Activated naive CD4-positive, alpha-beta T cell treated with anti-CD3 and anti-CD28 coated beads, Interleukin-2, amount 50 U/mL, for 24 hours (primary cell): ENCODE data around the gene CPB2.

Experiments used
- H3K27ac Mint-ChIP-seq: one replicate; pipeline ENCODE4 v1.8.0; 2021; ENCODE audit warnings: mild to moderate bottlenecking, mixed read lengths
- H3K27me3 Mint-ChIP-seq: one replicate; pipeline ENCODE4 v1.8.0; 2021; ENCODE audit warnings: mixed read lengths
- H3K36me3 Mint-ChIP-seq: one replicate; pipeline ENCODE4 v1.8.0; 2021; ENCODE audit warnings: mixed read lengths
- H3K4me1 Mint-ChIP-seq: one replicate; pipeline ENCODE4 v1.8.0; 2021; ENCODE audit warnings: mixed read lengths
- H3K4me3 Mint-ChIP-seq: one replicate; pipeline ENCODE4 v1.8.0; 2021; ENCODE audit warnings: mild to moderate bottlenecking, mixed read lengths
- H3K9me3 Mint-ChIP-seq: one replicate; pipeline ENCODE4 v1.8.0; 2021; ENCODE audit warnings: mixed read lengths

Gene CPB2

DNA sequence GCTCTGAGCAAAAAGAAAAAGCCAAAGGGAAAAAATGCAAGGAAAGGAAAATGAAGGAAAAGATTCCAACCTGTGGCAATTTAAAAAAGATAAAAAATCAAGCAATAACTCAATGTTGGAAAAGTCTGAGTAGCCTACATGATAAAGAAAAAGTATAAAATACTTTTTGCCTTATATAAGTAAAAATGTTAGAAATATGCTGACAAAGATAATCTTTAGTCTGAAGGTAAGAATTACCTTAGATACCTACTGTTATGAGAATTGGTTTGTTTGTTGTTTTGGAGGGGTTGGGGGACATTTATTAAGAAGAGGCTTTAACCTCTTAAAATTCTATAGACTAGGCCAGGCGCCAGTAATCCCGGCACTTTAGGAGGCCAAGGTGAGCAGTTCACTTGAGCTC, 29.7 kb upstream of the CPB2 start:
- peak overlapping the region; percentile 87 for H3K27ac Mint-ChIP-seq
- no peaks in the 10 kb centered on the region for H3K27me3 Mint-ChIP-seq
- H3K4me1 Mint-ChIP-seq: peaks cover 25% of the 10 kb centered on the region
- H3K9me3 Mint-ChIP-seq: no peaks in the 10 kb centered on the region
- H3K4me3 Mint-ChIP-seq: no peak overlapping the region
- peaks cover 22% of the 10 kb centered on the region for H3K36me3 Mint-ChIP-seq

- peak overlapping the region; percentile 68 for H3K27ac Mint-ChIP-seq
- no peaks in the 10 kb centered on the region for H3K9me3 Mint-ChIP-seq
- no peaks in the 10 kb centered on the region for H3K27me3 Mint-ChIP-seq
- no peak overlapping the region for H3K4me3 Mint-ChIP-seq
- peaks cover 16% of the 10 kb centered on the region for H3K4me1 Mint-ChIP-seq
- peaks cover 21% of the 10 kb centered on the region for H3K36me3 Mint-ChIP-seq
Observed at GRCh38 chr13:46132109-46132508, 27.3 kb upstream of the CPB2 start.

DNA sequence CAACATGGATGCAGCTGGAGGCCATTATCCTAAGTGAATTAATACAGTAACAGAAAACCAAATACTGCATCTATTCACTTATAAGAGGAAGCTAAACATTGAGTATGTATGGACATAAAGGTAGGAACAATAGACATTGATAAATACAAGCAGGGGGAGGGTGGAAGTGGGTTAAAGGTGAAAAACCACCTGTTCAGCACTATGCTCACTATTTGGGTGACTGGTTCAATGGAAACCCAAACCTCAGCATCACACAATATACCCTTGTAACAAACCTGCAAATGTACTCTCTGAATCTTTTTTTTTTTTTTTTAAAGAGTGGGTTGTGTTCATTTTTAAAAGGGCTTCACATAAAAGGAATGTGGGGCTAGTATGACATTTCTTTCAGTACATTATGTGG, 26.9 kb upstream of the CPB2 start:
- no peaks in the 10 kb centered on the region for H3K9me3 Mint-ChIP-seq
- H3K4me3 Mint-ChIP-seq: no peak overlapping the region
- peaks cover 24% of the 10 kb centered on the region for H3K36me3 Mint-ChIP-seq
- H3K27ac Mint-ChIP-seq: no peak overlapping the region
- peaks cover 16% of the 10 kb centered on the region for H3K4me1 Mint-ChIP-seq
- no peaks in the 10 kb centered on the region for H3K27me3 Mint-ChIP-seq

GRCh38 chr13:46129955-46130618, 25.3 kb upstream of the CPB2 start:
- Mint-ChIP-seq H3K27ac (peak overlapping the region; percentile 51), H3K4me1 (peaks cover 25% of the 10 kb centered on the region), H3K27me3 (no peaks in the 10 kb centered on the region), H3K36me3 (peaks cover 25% of the 10 kb centered on the region), H3K9me3 (no peaks in the 10 kb centered on the region), H3K4me3 (no peak overlapping the region)

- H3K4me1 Mint-ChIP-seq: peaks cover 35% of the 10 kb centered on the region
- H3K9me3 Mint-ChIP-seq: no peaks in the 10 kb centered on the region
- no peak overlapping the region for H3K4me3 Mint-ChIP-seq
- peaks cover 24% of the 10 kb centered on the region for H3K36me3 Mint-ChIP-seq
- H3K27me3 Mint-ChIP-seq: no peaks in the 10 kb centered on the region
- H3K27ac Mint-ChIP-seq: no peak overlapping the region
Observed at GRCh38 chr13:46129124-46129523, 24.3 kb upstream of the CPB2 start.

- Mint-ChIP-seq H3K9me3 (no peaks in the 10 kb centered on the region), H3K27me3 (no peaks in the 10 kb centered on the region), H3K27ac (peak overlapping the region; percentile 25), H3K36me3 (peaks cover 20% of the 10 kb centered on the region), H3K4me1 (peaks cover 36% of the 10 kb centered on the region), H3K4me3 (no peak overlapping the region)
Observed at GRCh38 chr13:46127358-46128023, 22.7 kb upstream of the CPB2 start.

DNA sequence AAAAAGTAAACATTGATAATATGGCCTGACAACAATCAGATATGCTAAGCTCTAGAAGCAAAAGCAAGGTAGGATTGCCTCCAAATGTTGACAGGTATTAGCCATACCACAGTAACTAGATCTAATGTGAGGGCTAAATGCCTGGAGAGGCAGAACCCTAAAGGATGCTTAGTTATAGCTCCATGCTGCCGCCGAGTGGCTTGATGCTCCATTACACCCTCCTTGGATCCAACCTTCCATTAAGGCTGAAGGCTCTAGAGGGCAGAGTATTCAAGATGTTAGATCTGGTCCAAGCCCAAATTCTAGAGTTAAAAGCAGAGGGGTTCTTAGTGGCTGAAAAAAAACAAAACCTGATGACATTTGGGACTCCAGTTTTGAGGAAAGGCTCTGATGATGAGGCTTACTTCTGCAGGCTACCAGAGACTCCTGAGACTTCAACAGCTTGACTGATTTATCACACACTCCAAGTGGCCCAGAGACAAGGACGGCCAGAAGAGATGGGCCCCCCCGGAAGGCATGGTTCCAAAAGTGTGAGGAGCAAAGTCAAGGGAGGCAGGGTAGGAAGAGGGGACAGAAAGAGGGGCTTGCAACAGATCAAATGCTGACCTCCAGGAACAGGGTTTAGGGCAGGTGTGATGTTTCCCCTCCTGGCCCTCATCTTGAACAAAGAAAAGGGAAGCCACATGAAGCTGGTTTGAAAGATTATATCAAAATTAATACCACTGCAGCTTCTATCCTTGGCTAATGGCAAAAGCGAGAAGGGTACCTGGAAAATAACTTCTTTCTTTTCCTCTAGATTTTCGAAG, 21.9 kb upstream of the CPB2 start:
- Mint-ChIP-seq H3K4me1 (peaks cover 39% of the 10 kb centered on the region), H3K4me3 (peak overlapping the region; percentile 32), H3K36me3 (peaks cover 20% of the 10 kb centered on the region), H3K27ac (peak overlapping the region; percentile 89), H3K27me3 (no peaks in the 10 kb centered on the region), H3K9me3 (no peaks in the 10 kb centered on the region)

DNA sequence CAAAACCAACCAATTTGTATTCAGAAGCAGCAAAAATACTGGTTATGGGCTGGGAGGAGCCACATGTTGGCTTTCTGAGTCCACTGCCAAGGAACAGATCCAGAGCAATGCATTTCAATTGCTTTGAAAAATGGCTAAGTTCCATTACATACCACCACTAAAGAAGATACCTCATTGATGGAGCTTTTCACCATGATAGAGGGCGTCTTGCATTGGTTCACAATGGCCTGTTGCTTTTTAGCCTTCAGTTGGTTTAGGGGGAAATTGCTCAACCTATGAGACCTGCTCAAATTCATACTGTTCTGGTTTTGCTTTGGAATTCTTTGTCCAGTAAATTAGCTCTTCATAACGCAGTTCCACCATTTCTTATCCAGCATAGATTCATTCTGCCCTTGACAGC, 21.2 kb upstream of the CPB2 start:
- H3K27me3 Mint-ChIP-seq: no peaks in the 10 kb centered on the region
- H3K36me3 Mint-ChIP-seq: peaks cover 20% of the 10 kb centered on the region
- peaks cover 42% of the 10 kb centered on the region for H3K4me1 Mint-ChIP-seq
- H3K4me3 Mint-ChIP-seq: peak overlapping the region; percentile 32
- no peaks in the 10 kb centered on the region for H3K9me3 Mint-ChIP-seq
- H3K27ac Mint-ChIP-seq: peak overlapping the region; percentile 89

DNA sequence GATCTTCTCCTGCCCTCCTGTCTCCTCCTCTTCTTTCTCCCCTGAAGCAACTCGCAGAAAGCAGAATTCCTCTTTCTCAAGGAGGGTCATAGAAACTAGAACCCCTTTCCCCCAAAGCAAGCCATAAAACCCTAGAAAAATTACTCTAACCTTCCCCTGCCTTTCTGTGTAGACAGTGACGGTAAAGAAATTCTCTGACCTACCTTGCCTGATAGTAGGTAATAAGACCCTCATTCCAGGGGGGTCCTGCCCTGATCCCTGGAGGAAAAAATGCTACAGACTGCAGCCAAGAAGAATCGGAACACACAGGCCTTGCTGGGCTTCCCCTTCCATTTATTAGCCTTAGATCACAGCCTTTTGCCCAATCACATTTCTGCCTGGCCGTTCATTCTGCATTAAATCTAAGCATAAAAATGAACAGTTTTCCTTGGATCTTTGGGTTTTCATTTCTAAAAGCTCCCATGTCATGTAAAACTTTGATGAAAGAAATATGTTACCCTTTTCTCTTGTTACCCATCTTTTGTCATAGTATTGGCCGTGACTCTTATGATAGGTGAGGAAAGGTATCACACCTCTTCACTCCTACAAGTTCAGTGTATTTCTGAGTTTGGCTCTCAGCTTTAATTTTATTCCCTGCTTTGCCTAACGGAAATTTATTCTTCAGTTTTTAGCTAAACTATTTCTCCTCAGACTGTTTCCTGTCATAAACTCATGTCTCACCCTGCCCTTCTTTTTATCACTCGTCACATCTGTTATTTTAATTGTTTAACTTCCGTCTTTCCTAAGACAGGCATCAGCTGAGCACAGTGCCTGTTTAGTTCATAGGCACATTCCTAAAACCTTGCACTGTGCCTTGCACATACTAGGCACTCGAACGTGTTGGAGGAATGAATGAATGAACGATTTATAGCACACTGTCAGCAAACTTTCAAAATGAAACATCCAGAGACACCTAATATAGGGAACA, 20.4 kb upstream of the CPB2 start:
- H3K4me3 Mint-ChIP-seq: peak overlapping the region; percentile 15
- H3K27me3 Mint-ChIP-seq: no peaks in the 10 kb centered on the region
- H3K9me3 Mint-ChIP-seq: no peaks in the 10 kb centered on the region
- peak overlapping the region; percentile 89 for H3K27ac Mint-ChIP-seq
- peaks cover 14% of the 10 kb centered on the region for H3K36me3 Mint-ChIP-seq
- peaks cover 42% of the 10 kb centered on the region for H3K4me1 Mint-ChIP-seq

DNA sequence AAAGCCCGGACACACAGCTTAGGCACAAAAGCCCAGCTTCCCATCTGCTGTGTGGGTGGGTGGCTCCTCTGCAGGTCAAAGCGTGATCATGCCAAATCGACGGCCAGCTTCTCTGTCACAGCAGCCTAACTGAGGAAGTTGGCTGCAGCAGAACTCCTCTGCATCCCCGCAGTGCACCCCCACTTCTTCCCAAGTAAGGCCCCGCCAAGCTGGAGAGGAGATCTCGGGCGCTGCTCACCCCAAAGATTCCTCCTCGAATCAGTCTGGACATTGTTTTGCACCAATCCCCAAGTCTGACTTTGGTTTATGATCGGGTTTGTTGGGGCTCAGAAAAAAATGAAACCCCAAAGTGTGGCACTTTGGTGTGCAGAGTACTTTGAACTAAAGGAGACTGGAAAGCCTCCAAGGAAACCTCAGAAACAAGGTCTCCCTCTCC, 19.7 kb upstream of the CPB2 start:
- no peaks in the 10 kb centered on the region for H3K27me3 Mint-ChIP-seq
- peak overlapping the region; percentile 89 for H3K27ac Mint-ChIP-seq
- H3K4me1 Mint-ChIP-seq: peaks cover 46% of the 10 kb centered on the region

DNA sequence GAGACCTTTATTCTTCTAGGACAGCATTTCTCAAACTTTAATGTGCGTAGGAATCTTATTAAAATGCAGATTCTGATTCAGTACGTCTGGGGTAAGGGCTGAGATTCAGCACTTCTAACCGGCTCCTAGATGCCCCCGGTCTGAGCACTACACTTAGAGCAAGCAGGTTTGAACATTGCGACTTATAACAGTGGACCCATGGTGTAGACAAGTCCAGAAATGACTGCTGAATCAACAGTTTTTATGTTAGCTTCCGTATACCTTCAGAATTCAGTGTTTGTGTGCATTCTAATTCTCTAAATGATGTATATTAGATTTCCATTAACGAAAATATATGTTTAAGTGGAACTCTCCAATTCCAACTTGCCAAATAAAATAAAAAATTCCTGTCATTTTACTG, 17.5 kb upstream of the CPB2 start:
- Mint-ChIP-seq H3K4me3 (no peak overlapping the region), H3K27ac (no peak overlapping the region), H3K4me1 (peaks cover 49% of the 10 kb centered on the region), H3K9me3 (no peaks in the 10 kb centered on the region), H3K27me3 (no peaks in the 10 kb centered on the region), H3K36me3 (peaks cover 9% of the 10 kb centered on the region)

More for the DNA sequence above, 19.7 kb upstream of the CPB2 start:
- H3K4me3 Mint-ChIP-seq: peak overlapping the region; percentile 15
- no peaks in the 10 kb centered on the region for H3K9me3 Mint-ChIP-seq
- H3K36me3 Mint-ChIP-seq: peaks cover 12% of the 10 kb centered on the region

DNA sequence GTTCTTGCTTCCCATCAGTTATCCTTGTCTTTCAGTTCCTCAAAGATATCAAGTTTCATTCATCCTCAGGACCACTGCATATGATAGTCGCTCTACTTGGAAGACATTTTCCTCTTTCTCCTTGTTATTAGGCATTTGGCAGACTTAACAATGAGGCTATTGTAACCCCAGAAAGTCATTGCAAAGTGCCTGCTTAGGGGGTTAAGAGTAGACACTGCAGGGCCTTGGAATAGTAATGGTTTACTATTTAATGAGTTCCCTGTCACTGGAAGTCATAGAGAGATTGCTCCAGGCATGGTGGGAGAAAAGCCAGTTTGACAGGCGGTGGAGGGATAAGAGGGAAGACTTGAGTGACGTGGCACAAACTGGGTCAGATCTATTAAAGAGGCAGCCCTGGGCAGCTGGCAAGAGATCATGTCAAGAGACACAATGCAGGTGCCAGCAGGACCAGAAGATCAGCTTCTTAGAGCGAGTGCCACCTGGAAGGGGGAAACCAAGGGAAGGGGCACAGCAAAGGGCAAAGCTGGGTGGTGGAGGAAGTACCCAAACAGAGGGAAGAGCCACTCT, 16.8 kb upstream of the CPB2 start:
- Mint-ChIP-seq H3K27me3 (no peaks in the 10 kb centered on the region), H3K27ac (no peak overlapping the region), H3K4me1 (peaks cover 45% of the 10 kb centered on the region), H3K36me3 (peaks cover 6% of the 10 kb centered on the region), H3K9me3 (no peaks in the 10 kb centered on the region), H3K4me3 (no peak overlapping the region)

DNA sequence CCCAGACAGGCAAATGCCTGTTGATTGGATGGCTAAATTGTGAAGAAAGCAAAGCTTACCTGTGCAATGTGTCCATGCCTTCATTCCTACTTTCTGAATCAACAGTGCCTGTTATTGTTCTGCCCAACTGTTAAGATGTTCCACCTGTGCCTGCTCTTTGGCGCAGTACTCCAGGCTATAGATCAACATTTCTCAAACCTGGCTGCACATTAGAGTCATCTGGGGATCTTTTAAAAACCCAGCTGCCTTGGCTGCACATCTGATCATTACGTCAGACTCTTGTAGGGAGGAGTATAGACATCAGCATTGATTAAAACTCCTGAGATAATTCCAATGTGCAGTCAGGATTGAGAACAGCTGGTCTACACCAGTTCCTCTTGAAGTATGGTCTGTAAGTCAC, 16.2 kb upstream of the CPB2 start:
- H3K4me3 Mint-ChIP-seq: no peak overlapping the region
- peaks cover 39% of the 10 kb centered on the region for H3K4me1 Mint-ChIP-seq
- H3K27me3 Mint-ChIP-seq: no peaks in the 10 kb centered on the region
- H3K36me3 Mint-ChIP-seq: peaks cover 4% of the 10 kb centered on the region
- H3K27ac Mint-ChIP-seq: no peak overlapping the region
- no peaks in the 10 kb centered on the region for H3K9me3 Mint-ChIP-seq

- no peak overlapping the region for H3K27ac Mint-ChIP-seq
- H3K36me3 Mint-ChIP-seq: no peaks in the 10 kb centered on the region
- no peak overlapping the region for H3K4me3 Mint-ChIP-seq
- no peaks in the 10 kb centered on the region for H3K9me3 Mint-ChIP-seq
- peaks cover 29% of the 10 kb centered on the region for H3K4me1 Mint-ChIP-seq
- H3K27me3 Mint-ChIP-seq: no peaks in the 10 kb centered on the region
Observed at GRCh38 chr13:46119883-46120614, 15.2 kb upstream of the CPB2 start.
